A673 (cell line): ENCODE results near the gene METTL1. TPM values are rescaled to one million over a fixed set of nuclear protein-coding genes. Genes with fewer than 3 reads are reported as not detected.

Experiments
- BruUV-seq: library from RNA; stranded (reverse); fragments of 400-500 nt; replicated peaks from 2 replicates; lab custom pipeline; 2021; lab: Mats Ljungman, UMichigan
- CTCF ChIA-PET: fragments of 300-600 bp; sonication (Branson Sonifier 250); formaldehyde crosslinking; loops from one replicate; lab custom pipeline; 2022; ENCODE audit warnings: antibody characterized with exemption; lab: Charles Lee
- POLR2A ChIA-PET: fragments of 300-600 bp; sonication (Branson Sonifier 250); formaldehyde crosslinking; loops from one replicate; lab custom pipeline; 2022; ENCODE audit warnings: antibody characterized with exemption; ENCODE audit not compliant: low non-redundant PET; lab: Charles Lee
- DNase-seq: peaks from one replicate; pipeline ENCODE4 v3.0.0-alpha.2; 2015; ENCODE audit warnings: low spot score
- H3K27ac ChIP-seq: fragments of 200-600 bp; sonication (generic); 2 replicates; pipeline ENCODE4 v1.5.1; 2016; ENCODE audit warnings: mixed run types, low read depth, mild to moderate bottlenecking, mixed read lengths, antibody characterized with exemption, low read length; ENCODE audit not compliant: poor library complexity, severe bottlenecking
- H3K27me3 ChIP-seq: fragments of 200-600 bp; sonication (generic); replicated peaks from 2 replicates; pipeline ENCODE4 v1.6.1; 2017; ENCODE audit warnings: mixed run types, low read depth, mild to moderate bottlenecking, mixed read lengths, antibody characterized with exemption, low read length; ENCODE audit not compliant: insufficient read depth, poor library complexity
- H3K36me3 ChIP-seq: fragments of 200-600 bp; sonication (generic); 2 replicates; pipeline ENCODE4 v1.6.1; 2016; ENCODE audit warnings: mixed run types, mild to moderate bottlenecking, mixed read lengths, antibody characterized with exemption, low read length; ENCODE audit not compliant: insufficient read depth, poor library complexity, severe bottlenecking
- H3K4me1 ChIP-seq: fragments of 200-600 bp; sonication (generic); 2 replicates; pipeline ENCODE4 v1.6.1; 2017; ENCODE audit warnings: mixed run types, mild to moderate bottlenecking, mixed read lengths, antibody characterized with exemption, low read length; ENCODE audit not compliant: insufficient read depth, poor library complexity, severe bottlenecking
- H3K4me3 ChIP-seq: fragments of 200-600 bp; sonication (generic); 2 replicates; pipeline ENCODE4 v1.5.1; 2016; ENCODE audit warnings: low read depth, mixed run types, mild to moderate bottlenecking, mixed read lengths, low read length; ENCODE audit not compliant: poor library complexity, severe bottlenecking
- H3K9me3 ChIP-seq: fragments of 200-600 bp; sonication (generic); 2 replicates; pipeline ENCODE4 v1.6.1; 2016; ENCODE audit warnings: mixed run types, low read depth, mild to moderate bottlenecking, mixed read lengths, antibody characterized with exemption, low read length; ENCODE audit not compliant: poor library complexity, severe bottlenecking
- EZH2 ChIP-seq: fragments of 200-600 bp; sonication (generic); IDR thresholded peaks from 2 replicates; pipeline ENCODE4 v1.6.1; 2017; ENCODE audit warnings: borderline replicate concordance, low read depth, mild to moderate bottlenecking, mixed read lengths, antibody characterized with exemption, low read length; ENCODE audit not compliant: poor library complexity, severe bottlenecking
- intact Hi-C: fragments of 100-400 bp; cut with micrococcal nuclease; formaldehyde crosslinking; loops from one replicate; pipeline ENCODE4 v1.10.0; 2022; ENCODE audit not compliant: unreplicated experiment
- total RNA-seq: library from RNA; stranded (reverse); gene quantifications from 2 replicates; pipeline ENCODE4 v1.2.3, GENCODE V29; 2021
- TF ChIP-seq, protein P1 (sequence below): fragments of 300-800, 200-600 bp; sonication (generic); conservative IDR thresholded peaks from 2 replicates; pipeline ENCODE4 v1.5.1; 2017; ENCODE audit warnings: low read depth, mild to moderate bottlenecking, antibody characterized with exemption, low read length, moderate library complexity, mixed read lengths

Gene METTL1
- total RNA-seq, 1 experiment from 2014 or later, result 55.6 TPM

DNA sequence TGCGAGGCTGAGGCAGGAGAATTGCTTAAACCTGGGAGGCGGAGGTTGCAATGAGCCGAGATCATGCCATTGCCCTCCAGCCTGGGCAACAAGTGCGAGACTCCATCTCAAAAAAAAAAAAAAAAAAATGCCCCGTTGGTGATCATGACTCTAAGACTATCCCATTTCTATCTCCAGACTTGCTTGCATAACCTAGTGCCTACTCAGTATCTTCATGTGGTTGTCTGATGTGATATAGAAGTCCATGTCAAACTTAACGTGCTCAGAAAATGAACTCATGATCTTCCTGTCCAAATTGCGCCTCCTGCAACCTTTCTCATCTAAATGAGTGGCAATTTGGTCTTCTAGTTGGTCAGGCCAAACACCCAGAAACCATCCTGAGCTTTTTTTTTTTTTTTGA, 6.0 kb upstream of the METTL1 start:
- H3K36me3 ChIP-seq, result no peaks in the 10 kb centered on the region
- TF ChIP-seq, protein P1, sequence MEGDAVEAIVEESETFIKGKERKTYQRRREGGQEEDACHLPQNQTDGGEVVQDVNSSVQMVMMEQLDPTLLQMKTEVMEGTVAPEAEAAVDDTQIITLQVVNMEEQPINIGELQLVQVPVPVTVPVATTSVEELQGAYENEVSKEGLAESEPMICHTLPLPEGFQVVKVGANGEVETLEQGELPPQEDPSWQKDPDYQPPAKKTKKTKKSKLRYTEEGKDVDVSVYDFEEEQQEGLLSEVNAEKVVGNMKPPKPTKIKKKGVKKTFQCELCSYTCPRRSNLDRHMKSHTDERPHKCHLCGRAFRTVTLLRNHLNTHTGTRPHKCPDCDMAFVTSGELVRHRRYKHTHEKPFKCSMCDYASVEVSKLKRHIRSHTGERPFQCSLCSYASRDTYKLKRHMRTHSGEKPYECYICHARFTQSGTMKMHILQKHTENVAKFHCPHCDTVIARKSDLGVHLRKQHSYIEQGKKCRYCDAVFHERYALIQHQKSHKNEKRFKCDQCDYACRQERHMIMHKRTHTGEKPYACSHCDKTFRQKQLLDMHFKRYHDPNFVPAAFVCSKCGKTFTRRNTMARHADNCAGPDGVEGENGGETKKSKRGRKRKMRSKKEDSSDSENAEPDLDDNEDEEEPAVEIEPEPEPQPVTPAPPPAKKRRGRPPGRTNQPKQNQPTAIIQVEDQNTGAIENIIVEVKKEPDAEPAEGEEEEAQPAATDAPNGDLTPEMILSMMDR, result no peak
- TF ChIP-seq EZH2, result no peak
- H3K4me3 ChIP-seq, result no peak overlapping the region
- no peaks in the 10 kb centered on the region for H3K27me3 ChIP-seq
- no peak overlapping the region for H3K27ac ChIP-seq
- CTCF ChIA-PET, result no interaction called here
- POLR2A ChIA-PET, result no interaction called here
- peaks cover 5% of the 10 kb centered on the region for H3K4me1 ChIP-seq
- intact Hi-C loops, result no loop called here
- no TSS peak for BruUV-seq
- no peak for DNase-seq
- no peaks in the 10 kb centered on the region for H3K9me3 ChIP-seq

DNA sequence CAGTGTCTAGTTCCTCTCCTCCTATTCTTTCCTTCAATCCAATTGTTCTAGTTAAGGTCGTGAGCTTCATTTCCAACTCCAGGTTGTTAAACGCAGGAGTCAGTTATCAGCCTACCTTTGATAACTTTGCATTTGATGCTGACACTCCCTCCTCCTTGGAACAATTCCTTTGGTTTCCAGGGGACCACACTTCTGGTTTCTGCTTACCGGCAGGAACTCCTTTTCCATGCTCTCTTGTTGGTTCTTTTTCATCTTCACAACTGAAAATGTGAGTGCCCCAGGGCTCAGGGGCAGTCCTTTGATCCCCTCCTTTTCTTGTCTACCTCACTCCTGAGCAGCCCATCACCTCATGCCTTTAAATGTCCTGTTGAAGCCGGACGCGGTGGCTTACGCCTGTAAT, 5.5 kb upstream of the METTL1 start:
- DNase-seq, result no peak
- ChIA-PET CTCF (no interaction called here), POLR2A (no interaction called here)

DNA sequence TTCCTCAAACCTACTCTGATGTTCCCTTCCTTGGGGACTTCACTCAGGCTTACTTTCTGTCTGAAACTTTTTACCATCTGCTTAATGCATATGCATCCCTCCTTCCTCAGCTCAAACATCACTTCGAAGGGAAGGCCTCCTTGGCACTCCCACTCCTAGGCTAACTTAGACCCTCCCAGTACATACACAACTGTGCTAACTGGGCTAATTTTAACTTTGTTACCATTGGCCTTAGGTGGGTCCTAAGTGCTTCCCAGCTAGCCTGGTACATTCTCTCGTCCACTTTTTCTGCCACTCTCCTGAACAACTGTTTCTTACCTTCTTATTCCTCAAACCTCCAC, 4.3 kb upstream of the METTL1 start:
- ChIA-PET CTCF (no interaction called here), POLR2A (no interaction called here)
- no peaks in the 10 kb centered on the region for H3K27me3 ChIP-seq
- H3K9me3 ChIP-seq, result no peaks in the 10 kb centered on the region
- H3K36me3 ChIP-seq, result no peaks in the 10 kb centered on the region
- intact Hi-C loops, result no loop called here
- no peak for TF ChIP-seq EZH2
- TF ChIP-seq, protein P1, result no peak
- no peak overlapping the region for H3K27ac ChIP-seq
- H3K4me1 ChIP-seq, result peaks cover 5% of the 10 kb centered on the region
- no peak overlapping the region for H3K4me3 ChIP-seq
- no peak for DNase-seq
- no TSS peak for BruUV-seq

More for the DNA sequence above, 5.5 kb upstream of the METTL1 start:
- H3K27me3 ChIP-seq, result no peaks in the 10 kb centered on the region
- H3K27ac ChIP-seq, result no peak overlapping the region
- H3K4me3 ChIP-seq, result no peak overlapping the region
- H3K36me3 ChIP-seq, result no peaks in the 10 kb centered on the region
- no TSS peak for BruUV-seq
- intact Hi-C loops, result no loop called here
- TF ChIP-seq, protein P1, result no peak
- no peak for TF ChIP-seq EZH2
- no peaks in the 10 kb centered on the region for H3K9me3 ChIP-seq
- peaks cover 5% of the 10 kb centered on the region for H3K4me1 ChIP-seq
